H7 (cell line): Measurements from ENCODE around the gene PPL. TPM values are rescaled to one million over a fixed set of nuclear protein-coding genes. Genes with fewer than 3 reads are reported as not detected.
A peak's percentile ranks its signal among the peaks of the same experiment; 100 is the strongest.

Experiments used
- DNase-seq: peaks from one replicate; pipeline ENCODE4 v3.0.0; 2012
- H3K27me3 ChIP-seq: 2 replicates; pipeline ENCODE4 v1.6.0; 2011; ENCODE audit warnings: mild to moderate bottlenecking, low read length; ENCODE audit not compliant: control insufficient read depth, insufficient read depth
- H3K36me3 ChIP-seq: replicated peaks from 2 replicates; pipeline ENCODE4 v1.5.1; 2011; ENCODE audit warnings: low read length; ENCODE audit not compliant: control insufficient read depth, insufficient read depth
- H3K4me3 ChIP-seq: 2 replicates; pipeline ENCODE4 v1.5.1; 2011; ENCODE audit warnings: low read depth, mild to moderate bottlenecking, control low read depth, low read length, moderate library complexity; ENCODE audit not compliant: insufficient read depth
- total RNA-seq: library from RNA; depleted of rRNA; stranded (reverse); fragments of >200 nt; shearing (Covaris generic); gene quantifications from 2 replicates; pipeline ENCODE4 v1.2.3, GENCODE V29; 2014

The PPL gene
- total RNA-seq, 1 experiment from 2014 or later: 10.2 TPM

- Histone ChIP-seq H3K4me3 (no peak overlapping the region), H3K27me3 (no peaks in the 10 kb centered on the region), H3K36me3 (peaks cover 50% of the 10 kb centered on the region)
- DNase-seq: no peak
Measured at GRCh38 chr16:4882633-4883285, 54.2 kb downstream of the PPL start.

- Histone ChIP-seq H3K36me3 (peaks cover 51% of the 10 kb centered on the region), H3K27me3 (no peaks in the 10 kb centered on the region), H3K4me3 (no peak overlapping the region)
- DNase-seq: no peak
Measured at GRCh38 chr16:4882000-4882632, 54.8 kb downstream of the PPL start.

GRCh38 chr16:4880006-4880580 is 56.9 kb downstream of the PPL start:
- no peaks in the 10 kb centered on the region for H3K27me3 ChIP-seq
- H3K4me3 ChIP-seq: no peak overlapping the region
- H3K36me3 ChIP-seq: peaks cover 57% of the 10 kb centered on the region
- DNase-seq: no peak

GRCh38 chr16:4879049-4879448 is 57.9 kb downstream of the PPL start:
- H3K4me3 ChIP-seq: no peak overlapping the region
- no peak for DNase-seq
- H3K27me3 ChIP-seq: no peaks in the 10 kb centered on the region
- peaks cover 65% of the 10 kb centered on the region for H3K36me3 ChIP-seq

- H3K4me3 ChIP-seq: no peak overlapping the region
- peaks cover 63% of the 10 kb centered on the region for H3K36me3 ChIP-seq
- H3K27me3 ChIP-seq: no peaks in the 10 kb centered on the region
- no peak for DNase-seq
Measured at GRCh38 chr16:4877380-4877685, 59.6 kb downstream of the PPL start.

GRCh38 chr16:4876646-4877379 is 60.1 kb downstream of the PPL start:
- no peak for DNase-seq
- peaks cover 67% of the 10 kb centered on the region for H3K36me3 ChIP-seq
- no peaks in the 10 kb centered on the region for H3K27me3 ChIP-seq
- no peak overlapping the region for H3K4me3 ChIP-seq

GRCh38 chr16:4874666-4875065 is 62.3 kb downstream of the PPL start:
- peak; percentile 19 for DNase-seq
- peaks cover 64% of the 10 kb centered on the region for H3K36me3 ChIP-seq
- no peaks in the 10 kb centered on the region for H3K27me3 ChIP-seq
- H3K4me3 ChIP-seq: no peak overlapping the region

- H3K4me3 ChIP-seq: no peak overlapping the region
- H3K36me3 ChIP-seq: peaks cover 60% of the 10 kb centered on the region
- no peaks in the 10 kb centered on the region for H3K27me3 ChIP-seq
- no peak for DNase-seq
Measured at GRCh38 chr16:4873091-4873490, 63.9 kb downstream of the PPL start.

- no peak for DNase-seq
- peaks cover 45% of the 10 kb centered on the region for H3K36me3 ChIP-seq
- H3K4me3 ChIP-seq: no peak overlapping the region
- no peaks in the 10 kb centered on the region for H3K27me3 ChIP-seq
Measured at GRCh38 chr16:4871071-4871470, 65.9 kb downstream of the PPL start.

- no peak overlapping the region for H3K4me3 ChIP-seq
- H3K36me3 ChIP-seq: peaks cover 40% of the 10 kb centered on the region
- DNase-seq: peak; percentile 6
- H3K27me3 ChIP-seq: no peaks in the 10 kb centered on the region
Measured at GRCh38 chr16:4870138-4870671, 66.7 kb downstream of the PPL start.

GRCh38 chr16:4869147-4869805 is 67.7 kb downstream of the PPL start:
- no peak for DNase-seq
- H3K36me3 ChIP-seq: peaks cover 31% of the 10 kb centered on the region

GRCh38 chr16:4868535-4868934 is 68.4 kb downstream of the PPL start:
- DNase-seq: no peak
- H3K4me3 ChIP-seq: no peak overlapping the region
- H3K27me3 ChIP-seq: no peaks in the 10 kb centered on the region
- H3K36me3 ChIP-seq: peaks cover 27% of the 10 kb centered on the region

More at GRCh38 chr16:4869147-4869805, 67.7 kb downstream of the PPL start:
- H3K27me3 ChIP-seq: no peaks in the 10 kb centered on the region
- no peak overlapping the region for H3K4me3 ChIP-seq

- DNase-seq: no peak
- Histone ChIP-seq H3K4me3 (no peak overlapping the region), H3K27me3 (no peaks in the 10 kb centered on the region), H3K36me3 (peaks cover 22% of the 10 kb centered on the region)
Measured at GRCh38 chr16:4868026-4868425, 68.9 kb downstream of the PPL start.

GRCh38 chr16:4866586-4866985 is 70.4 kb downstream of the PPL start:
- no peaks in the 10 kb centered on the region for H3K27me3 ChIP-seq
- no peak for DNase-seq
- peaks cover 16% of the 10 kb centered on the region for H3K36me3 ChIP-seq
- H3K4me3 ChIP-seq: no peak overlapping the region
